Neutrophil (primary cell): ENCODE results near the gene PHB1.

Experiments used
- H3K27ac ChIP-seq: fragments of 200-600 bp; sonication (generic); 2 replicates; pipeline ENCODE4 v1.5.1; 2016; ENCODE audit warnings: mild to moderate bottlenecking, moderate library complexity
- H3K27me3 ChIP-seq: fragments of 200-600 bp; sonication (generic); 2 replicates; pipeline ENCODE4 v1.6.0; 2016; ENCODE audit warnings: mild to moderate bottlenecking
- H3K36me3 ChIP-seq: fragments of 200-600 bp; sonication (generic); 2 replicates; pipeline ENCODE4 v1.5.1; 2017
- H3K4me1 ChIP-seq, 2 experiments: fragments of 200-600 bp in 1 of 2; sonication (generic) in 1 of 2; 1 replicate in 1 of 2; 2 replicates in 1 of 2; pipeline versions ENCODE4 v1.5.1 to v1.6.1; 2013 to 2016; ENCODE audit warnings: low read depth in 1 of 2, low read length in 1 of 2, mild to moderate bottlenecking in 1 of 2, moderate library complexity in 1 of 2; ENCODE audit not compliant: control insufficient read depth in 1 of 2, insufficient read depth in 1 of 2
- H3K4me3 ChIP-seq, 2 experiments: fragments of 200-600 bp in 1 of 2; sonication (generic) in 1 of 2; 1 replicate in 1 of 2; 2 replicates in 1 of 2; pipeline ENCODE4 v1.5.1; 2013 to 2016; ENCODE audit warnings: low read depth in 1 of 2, low read length in 1 of 2, mild to moderate bottlenecking in 1 of 2, moderate library complexity in 1 of 2
- H3K9me3 ChIP-seq: fragments of 200-600 bp; sonication (generic); 2 replicates; pipeline ENCODE4 v1.5.1; 2016
- CTCF ChIP-seq: fragments of 200-600 bp; sonication (generic); IDR thresholded peaks from 2 replicates; pipeline ENCODE4 v1.5.1; 2016; ENCODE audit warnings: antibody characterized with exemption

PHB1 gene

DNA sequence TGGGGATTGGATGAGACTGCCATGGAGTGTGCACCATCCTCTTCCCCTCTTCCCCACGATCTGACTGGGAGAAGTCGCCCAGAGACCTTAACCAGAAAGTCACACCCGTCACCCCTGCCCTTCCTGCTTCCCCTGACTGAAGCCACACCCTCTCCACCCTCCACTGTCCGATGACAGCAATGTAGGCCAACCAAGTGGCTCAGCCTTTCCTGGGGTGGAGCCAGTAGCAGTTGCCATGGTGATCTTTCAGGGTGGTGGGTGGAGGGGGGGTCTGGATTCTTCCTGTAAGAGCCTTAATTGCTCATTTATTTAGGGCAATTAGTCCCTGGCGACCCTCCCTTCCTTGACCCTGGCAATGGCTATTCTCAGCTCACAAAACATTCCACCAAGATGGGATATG lies 37.5 kb upstream of the PHB1 start:
- no peak overlapping the region for H3K27ac ChIP-seq
- no peak for TF ChIP-seq CTCF
- no peak overlapping the region for H3K4me3 ChIP-seq

DNA sequence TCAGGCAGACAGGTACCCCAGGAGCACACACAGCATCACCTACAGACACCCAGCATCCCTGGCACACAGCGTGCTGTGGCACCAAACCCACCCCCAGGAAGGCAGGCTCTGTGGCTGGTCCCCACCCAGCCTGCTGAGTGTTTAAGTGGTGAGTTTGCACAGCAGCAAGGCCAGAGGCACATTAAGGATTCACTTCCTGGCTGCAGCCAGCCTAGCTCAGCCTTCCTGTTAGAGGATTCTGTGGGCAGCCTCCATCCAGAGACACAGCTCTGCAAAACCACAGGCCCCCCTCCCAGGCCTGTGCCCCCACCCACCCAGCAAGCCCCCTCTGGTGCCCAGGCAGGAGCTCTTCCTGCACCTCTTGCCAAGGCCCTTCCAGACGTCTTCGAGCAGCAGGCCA lies 36.1 kb upstream of the PHB1 start:
- no peak overlapping the region for H3K4me3 ChIP-seq
- no peaks in the 10 kb centered on the region for H3K9me3 ChIP-seq
- no peak for TF ChIP-seq CTCF
- no peak overlapping the region for H3K27ac ChIP-seq
- H3K36me3 ChIP-seq, result no peaks in the 10 kb centered on the region
- peaks cover 16% of the 10 kb centered on the region for H3K27me3 ChIP-seq
- H3K4me1 ChIP-seq, result no peaks in the 10 kb centered on the region

More for the DNA sequence above, 37.5 kb upstream of the PHB1 start:
- peaks cover 31% of the 10 kb centered on the region for H3K27me3 ChIP-seq
- no peaks in the 10 kb centered on the region for H3K9me3 ChIP-seq
- H3K36me3 ChIP-seq, result no peaks in the 10 kb centered on the region
- no peaks in the 10 kb centered on the region for H3K4me1 ChIP-seq

- Histone ChIP-seq H3K4me3 (no peak overlapping the region), H3K27ac (no peak overlapping the region), H3K36me3 (no peaks in the 10 kb centered on the region), H3K4me1 (no peaks in the 10 kb centered on the region), H3K27me3 (peaks cover 11% of the 10 kb centered on the region), H3K9me3 (no peaks in the 10 kb centered on the region)
- TF ChIP-seq CTCF, result no peak
These were observed 35.5 kb upstream of the PHB1 start for GRCh38 chr17:49450181-49450580.

- Histone ChIP-seq H3K27ac (no peak overlapping the region), H3K4me1 (no peaks in the 10 kb centered on the region), H3K36me3 (no peaks in the 10 kb centered on the region), H3K27me3 (peaks cover 4% of the 10 kb centered on the region), H3K4me3 (no peak overlapping the region), H3K9me3 (no peaks in the 10 kb centered on the region)
- TF ChIP-seq CTCF, result no peak
These were observed 33.1 kb upstream of the PHB1 start for GRCh38 chr17:49447628-49448302.

DNA sequence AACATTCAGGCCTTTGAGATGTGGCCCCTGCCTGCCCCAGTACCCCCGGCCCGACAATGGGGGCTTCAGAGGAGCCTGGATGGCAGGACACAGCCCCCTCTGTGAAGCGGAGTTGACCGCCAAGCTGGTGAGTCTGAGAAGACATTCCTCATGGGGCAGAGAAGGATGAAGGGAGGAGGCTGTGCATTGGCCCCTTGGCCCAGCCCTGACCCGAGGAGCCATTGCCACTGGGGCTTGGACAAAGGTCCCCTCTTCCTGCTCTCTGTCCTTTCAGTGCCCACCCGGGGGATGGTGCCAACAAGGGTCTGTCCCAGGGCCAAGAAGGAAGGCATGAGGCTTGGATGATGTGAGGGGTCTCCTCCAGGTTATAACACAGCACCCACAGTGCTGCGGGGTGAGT lies 30.9 kb upstream of the PHB1 start:
- H3K27me3 ChIP-seq, result peaks cover 23% of the 10 kb centered on the region
- no peak for TF ChIP-seq CTCF

More for the DNA sequence above, 30.9 kb upstream of the PHB1 start:
- H3K36me3 ChIP-seq, result no peaks in the 10 kb centered on the region
- no peaks in the 10 kb centered on the region for H3K9me3 ChIP-seq
- H3K27ac ChIP-seq, result no peak overlapping the region
- no peaks in the 10 kb centered on the region for H3K4me1 ChIP-seq
- H3K4me3 ChIP-seq, result no peak overlapping the region
